ENCODE data around the gene RFC3. TPM values are rescaled to one million over a fixed set of nuclear protein-coding genes. Genes with fewer than 3 reads are reported as not detected.

The RFC3 gene
- total and polyA plus RNA-seq, 10 donors, result 3.6 to 25.7 (median 9.9) TPM

GRCh38 chr13:33838647-33839046, 20.7 kb downstream of the RFC3 start:
- WGBS, 5 donors, result 60 to 82% (median 63%) methylated on average over 4 of the region's 4 CpGs
- DNase-seq, result no peak
- TF ChIP-seq POLR2AphosphoS5 (IDR thresholded peaks at IDR 0.05) (no peak), CTCF (IDR thresholded peaks at IDR 0.05 in 8 of 11, conservative IDR thresholded peaks at IDR 0.05 in 3 of 11) (no peak)

GRCh38 chr13:33840402-33840801, 22.5 kb downstream of the RFC3 start:
- no peaks in the 10 kb centered on the region for H3K9me3 ChIP-seq
- H3K4me1 ChIP-seq, result no peaks in the 10 kb centered on the region
- TF ChIP-seq CTCF (IDR thresholded peaks at IDR 0.05 in 8 of 11, conservative IDR thresholded peaks at IDR 0.05 in 3 of 11) (no peak), POLR2A (IDR thresholded peaks at IDR 0.05) (no peak), POLR2AphosphoS5 (IDR thresholded peaks at IDR 0.05) (no peak)
- 82 to 96% (median 93%) methylated on average over 1 of the region's 1 CpG for WGBS, 5 donors
- intact Hi-C loops (cut with DNase I; ENCODE audit: low total_unique reads), result no loop called here
- no peak overlapping the region for H3K27ac ChIP-seq
- DNase-seq, result no peak
- H3K36me3 ChIP-seq, result peaks cover 0 to 60% (median 5%) of the 10 kb centered on the region in 6 donors
- H3K4me3 ChIP-seq, result no peak overlapping the region
- H3K27me3 ChIP-seq (replicated peaks in 1 of 7), result no peaks in the 10 kb centered on the region

More at GRCh38 chr13:33838647-33839046, 20.7 kb downstream of the RFC3 start:
- Histone ChIP-seq H3K4me3 (no peak overlapping the region), H3K27ac (no peak overlapping the region), H3K9me3 (no peaks in the 10 kb centered on the region), H3K27me3 (replicated peaks in 1 of 7) (no peaks in the 10 kb centered on the region), H3K36me3 (peaks cover 0 to 68% (median 10%) of the 10 kb centered on the region in 6 donors), H3K4me1 (no peaks in the 10 kb centered on the region)
- intact Hi-C loops (cut with DNase I; ENCODE audit: low total_unique reads), result no loop called here

GRCh38 chr13:33842207-33842606, 24.3 kb downstream of the RFC3 start:
- Histone ChIP-seq H3K27me3 (replicated peaks in 1 of 7) (no peaks in the 10 kb centered on the region), H3K4me3 (no peak overlapping the region), H3K36me3 (peaks cover 0 to 58% (median 4%) of the 10 kb centered on the region in 6 donors), H3K4me1 (no peaks in the 10 kb centered on the region), H3K27ac (no peak overlapping the region), H3K9me3 (no peaks in the 10 kb centered on the region)
- intact Hi-C loops (cut with DNase I; ENCODE audit: low total_unique reads), result no loop called here
- 81 to 96% (median 93%) methylated on average over 4 of the region's 4 CpGs for WGBS, 5 donors
- TF ChIP-seq POLR2A (IDR thresholded peaks at IDR 0.05) (no peak), POLR2AphosphoS5 (IDR thresholded peaks at IDR 0.05) (no peak), CTCF (IDR thresholded peaks at IDR 0.05 in 8 of 11, conservative IDR thresholded peaks at IDR 0.05 in 3 of 11) (no peak)
- no peak for DNase-seq

- Histone ChIP-seq H3K27ac (no peak overlapping the region), H3K9me3 (no peaks in the 10 kb centered on the region), H3K36me3 (peaks cover 0 to 58% (median 4%) of the 10 kb centered on the region in 6 donors), H3K4me3 (no peak overlapping the region), H3K27me3 (replicated peaks in 1 of 7) (no peaks in the 10 kb centered on the region), H3K4me1 (no peaks in the 10 kb centered on the region)
- TF ChIP-seq CTCF (IDR thresholded peaks at IDR 0.05 in 8 of 11, conservative IDR thresholded peaks at IDR 0.05 in 3 of 11) (no peak), POLR2A (IDR thresholded peaks at IDR 0.05) (no peak), POLR2AphosphoS5 (IDR thresholded peaks at IDR 0.05) (no peak)
- intact Hi-C loops (cut with DNase I; ENCODE audit: low total_unique reads), result no loop called here
- no peak for DNase-seq
These were observed 25.0 kb downstream of the RFC3 start for GRCh38 chr13:33842986-33843385.
